Neural progenitor cell (in vitro differentiated cells): ENCODE measurements around the gene IRF6.

Source experiments
- CTCF ChIP-seq: fragments of 200-600 bp; sonication (generic); IDR thresholded peaks from 2 replicates; pipeline ENCODE4 v1.5.1; 2017; ENCODE audit warnings: antibody characterized with exemption, mild to moderate bottlenecking
- EZH2 ChIP-seq: fragments of 200-600 bp; sonication (generic); IDR thresholded peaks from 2 replicates; pipeline ENCODE4 v1.6.1; 2017; ENCODE audit warnings: antibody characterized with exemption, mild to moderate bottlenecking, moderate library complexity
- EZH2phosphoT487 ChIP-seq: fragments of 200-600 bp; sonication (generic); IDR thresholded peaks from 2 replicates; pipeline ENCODE4 v1.6.1; 2017; ENCODE audit warnings: antibody characterized with exemption

DNA sequence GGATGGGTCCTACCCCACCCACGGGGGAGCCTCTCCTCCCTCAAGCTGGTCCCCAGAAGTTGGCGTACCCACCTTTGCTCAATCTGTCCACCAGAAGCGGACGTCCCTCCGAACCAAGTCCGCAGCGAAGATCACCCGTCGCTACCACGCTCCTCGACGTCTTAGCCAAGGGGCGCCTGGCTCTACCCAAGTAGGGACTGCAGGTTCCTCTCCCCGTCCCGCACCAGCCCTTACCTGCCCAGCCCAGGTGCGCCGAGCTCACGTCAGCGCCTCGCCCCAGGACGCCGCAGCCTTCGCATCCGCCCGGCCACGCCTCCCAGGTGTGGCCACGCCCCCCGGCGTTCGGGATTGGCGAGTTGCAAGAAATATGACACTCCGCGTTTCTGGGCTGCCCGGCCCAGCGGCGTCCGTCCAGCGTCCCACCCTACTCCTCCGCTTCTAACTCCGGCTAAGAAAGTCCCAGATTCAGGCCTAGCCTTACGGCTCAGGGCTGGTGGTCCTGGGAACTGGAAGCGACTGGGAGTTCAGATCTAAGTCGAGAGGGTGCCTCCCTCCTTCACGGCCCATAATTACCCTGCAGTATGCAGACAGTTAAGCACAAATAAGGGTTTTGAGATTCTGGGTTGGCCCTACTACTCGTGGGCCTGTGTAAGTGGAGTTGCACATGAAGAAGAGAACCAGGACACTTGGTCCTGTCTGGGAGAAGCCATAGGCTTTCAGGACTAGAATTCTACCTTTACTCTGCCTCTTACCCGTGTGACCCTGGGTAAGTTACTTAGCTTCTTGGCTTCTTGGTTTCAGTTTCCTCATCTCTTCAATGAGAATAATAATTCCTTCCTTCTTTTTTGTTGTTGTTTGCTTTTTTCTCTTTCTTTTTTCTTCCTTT lies at the start of gene IRF6:
- no peak for TF ChIP-seq CTCF
- TF ChIP-seq EZH2, result peak; percentile 39
- TF ChIP-seq EZH2phosphoT487, result no peak
